ENCODE data around the gene LRRC1. TPM values are rescaled to one million over a fixed set of nuclear protein-coding genes. Genes with fewer than 3 reads are reported as not detected.

The LRRC1 gene
- total RNA-seq, 1 donor from 2014 or later: 77.8 TPM

GRCh38 chr6:53924277-53924676 lies 129.5 kb downstream of the LRRC1 start:
- no peak for DNase-seq (ENCODE audit: low read depth in 2 of 2)

- no peak for DNase-seq (ENCODE audit: low read depth in 2 of 2)
Observed at GRCh38 chr6:53924821-53925422, 130.1 kb downstream of the LRRC1 start.

- DNase-seq (ENCODE audit: low read depth in 2 of 2): no peak
Observed at GRCh38 chr6:53925891-53926290, 131.1 kb downstream of the LRRC1 start.

GRCh38 chr6:53926505-53926904 lies 131.7 kb downstream of the LRRC1 start:
- peak; percentile 53 to 68 for DNase-seq (ENCODE audit: low read depth in 2 of 2)

GRCh38 chr6:53928641-53929040 lies 133.8 kb downstream of the LRRC1 start:
- DNase-seq (ENCODE audit: low read depth in 2 of 2): peak in 1 of 2 donors; percentile 56

GRCh38 chr6:53929041-53929820 lies 134.4 kb downstream of the LRRC1 start:
- peak; percentile 52 to 86 for DNase-seq (ENCODE audit: low read depth in 2 of 2)

- DNase-seq (ENCODE audit: low read depth in 2 of 2): no peak
Observed at GRCh38 chr6:53929821-53930120, 135.0 kb downstream of the LRRC1 start.

GRCh38 chr6:53930330-53930729 lies 135.5 kb downstream of the LRRC1 start:
- DNase-seq (ENCODE audit: low read depth in 2 of 2): no peak

- peak in 1 of 2 donors; percentile 34 for DNase-seq (ENCODE audit: low read depth in 2 of 2)
Observed at GRCh38 chr6:53931086-53931485, 136.3 kb downstream of the LRRC1 start.

- DNase-seq (ENCODE audit: low read depth in 2 of 2): no peak
Observed at GRCh38 chr6:53932516-53932915, 137.7 kb downstream of the LRRC1 start.

- no peak for DNase-seq (ENCODE audit: low read depth in 2 of 2)
Observed at GRCh38 chr6:53934023-53934422, 139.2 kb downstream of the LRRC1 start.

GRCh38 chr6:53937461-53937860 lies 142.7 kb downstream of the LRRC1 start:
- no peak for DNase-seq (ENCODE audit: low read depth in 2 of 2)

GRCh38 chr6:53938810-53939209 lies 144.0 kb downstream of the LRRC1 start:
- DNase-seq (ENCODE audit: low read depth in 2 of 2): no peak

- DNase-seq (ENCODE audit: low read depth in 2 of 2): no peak
Observed at GRCh38 chr6:53939830-53940229, 145.0 kb downstream of the LRRC1 start.

GRCh38 chr6:53943395-53943794 lies 148.6 kb downstream of the LRRC1 start:
- peak in 1 of 2 donors; percentile 37 for DNase-seq (ENCODE audit: low read depth in 2 of 2)

- no peak for DNase-seq (ENCODE audit: low read depth in 2 of 2)
Observed at GRCh38 chr6:53944091-53944490, 149.3 kb downstream of the LRRC1 start.

- no peak for DNase-seq (ENCODE audit: low read depth in 2 of 2)
Observed at GRCh38 chr6:53944543-53944942, 149.7 kb downstream of the LRRC1 start.

GRCh38 chr6:53945765-53946407 lies 151.1 kb downstream of the LRRC1 start:
- DNase-seq (ENCODE audit: low read depth in 2 of 2): no peak

GRCh38 chr6:53947780-53948179 lies 153.0 kb downstream of the LRRC1 start:
- no peak for DNase-seq (ENCODE audit: low read depth in 2 of 2)

GRCh38 chr6:53951383-53951782 lies 156.6 kb downstream of the LRRC1 start:
- no peak for DNase-seq (ENCODE audit: low read depth in 2 of 2)

- peak; percentile 81 to 93 for DNase-seq (ENCODE audit: low read depth in 2 of 2)
Observed at GRCh38 chr6:53956068-53956711, 161.4 kb downstream of the LRRC1 start.

GRCh38 chr6:53956804-53957203 lies 162.0 kb downstream of the LRRC1 start:
- no peak for DNase-seq (ENCODE audit: low read depth in 2 of 2)
